SK-N-SH treated with all-trans-retinoic acid at 6 μM for 48 hours (cell line): ENCODE results near the gene GOLGA6A.

Source experiments
- GLIS3 ChIP-seq: fragments of 250-450 bp; sonication (Bioruptor Pico); IDR thresholded peaks from 2 replicates; pipeline ENCODE4 v1.5.0; 2020; ENCODE audit warnings: mild to moderate bottlenecking, moderate library complexity
- OSR1 ChIP-seq: fragments of 250-450 bp; sonication (Bioruptor Pico); IDR thresholded peaks from 2 replicates; pipeline ENCODE4 v1.8.0; 2022; ENCODE audit warnings: moderate library complexity, mild to moderate bottlenecking, inconsistent platforms
- ZNF565 ChIP-seq: fragments of 450-650 bp; formaldehyde crosslinking; conservative IDR thresholded peaks from 2 replicates; pipeline ENCODE4 v1.5.0; 2020; ENCODE audit warnings: low read depth, mild to moderate bottlenecking, moderate library complexity

DNA sequence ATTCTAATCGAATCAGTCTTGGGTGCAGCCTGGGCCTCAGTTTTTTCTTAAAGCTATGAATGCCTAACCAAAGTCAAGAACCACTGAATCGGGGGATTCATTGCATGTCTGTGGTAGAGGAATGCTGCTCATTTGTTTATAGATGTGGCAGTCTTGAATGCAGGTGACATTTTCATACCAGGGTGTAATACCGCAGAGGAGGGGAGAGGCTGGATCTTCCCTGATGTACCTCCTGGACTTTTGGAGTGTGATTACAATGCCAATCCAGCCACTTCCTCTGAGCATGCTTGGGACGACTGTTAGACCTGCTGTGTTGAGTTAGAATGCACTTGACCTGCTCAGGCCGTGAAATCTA, 42.7 kb downstream of the GOLGA6A start:
- TF ChIP-seq OSR1 (CRISPR knock-in tag) (no peak), GLIS3 (CRISPR knock-in tag) (no peak), ZNF565 (no peak)
